ENCODE measurements around the gene RAB23.

The RAB23 gene

DNA sequence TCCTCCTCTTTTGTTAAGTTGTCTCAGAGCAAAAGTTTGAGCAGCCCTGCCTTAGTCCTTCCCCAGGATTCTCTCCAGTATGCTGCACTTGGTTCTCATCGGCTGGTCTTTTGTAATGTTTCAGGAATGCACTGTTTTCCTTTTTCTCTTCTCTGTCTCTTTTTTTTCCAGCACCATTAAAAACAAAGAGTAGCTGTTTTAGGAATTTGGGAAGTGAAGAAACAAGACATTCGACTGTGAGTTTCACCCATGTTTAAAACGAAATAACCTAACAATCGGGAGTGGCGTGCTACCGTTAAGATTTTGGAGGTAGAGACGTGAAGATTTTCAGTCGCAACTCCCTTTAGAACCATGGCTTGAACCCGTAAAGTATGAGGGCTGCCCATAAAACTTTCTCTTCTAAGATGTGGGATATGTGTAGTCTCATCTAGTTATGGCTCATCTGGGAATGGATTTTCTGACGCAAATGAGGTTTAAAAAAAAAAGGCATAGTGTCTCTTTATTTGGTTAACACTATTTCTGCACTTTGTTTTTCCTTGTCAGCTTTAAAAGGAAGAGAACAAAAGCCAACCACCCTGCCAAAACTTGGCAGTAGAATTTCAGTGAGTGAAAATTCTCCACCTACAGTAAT, 35.9 kb upstream of the RAB23 start:
- Histone ChIP-seq H3K27me3 (replicated peaks; ENCODE audit: control insufficient read depth, insufficient read depth, low read length, poor library complexity, severe bottlenecking) (no peaks in the 10 kb centered on the region), H3K9me3 (ENCODE audit: control insufficient read depth, low read length) (no peaks in the 10 kb centered on the region), H3K4me3 (ENCODE audit: insufficient read depth, low read depth, low read length, poor library complexity, severe bottlenecking) (no peak overlapping the region), H3K36me3 (ENCODE audit: control insufficient read depth, insufficient read depth, low read length) (no peaks in the 10 kb centered on the region), H3K4me1 (ENCODE audit: control insufficient read depth, insufficient read depth, low read length, poor library complexity, severe bottlenecking) (no peaks in the 10 kb centered on the region), H3K27ac (ENCODE audit: insufficient read depth, low read length, poor library complexity, severe bottlenecking) (no peak overlapping the region)
- no peak for DNase-seq

GRCh38 chr6:57256541-57256940, 34.4 kb upstream of the RAB23 start:
- H3K36me3 ChIP-seq (ENCODE audit: control insufficient read depth, insufficient read depth, low read length): no peaks in the 10 kb centered on the region
- H3K27me3 ChIP-seq (replicated peaks; ENCODE audit: control insufficient read depth, insufficient read depth, low read length, poor library complexity, severe bottlenecking): no peaks in the 10 kb centered on the region
- H3K9me3 ChIP-seq (ENCODE audit: control insufficient read depth, low read length): no peaks in the 10 kb centered on the region
- no peaks in the 10 kb centered on the region for H3K4me1 ChIP-seq (ENCODE audit: control insufficient read depth, insufficient read depth, low read length, poor library complexity, severe bottlenecking)
- no peak for DNase-seq
- no peak overlapping the region for H3K4me3 ChIP-seq (ENCODE audit: insufficient read depth, low read depth, low read length, poor library complexity, severe bottlenecking)
- H3K27ac ChIP-seq (ENCODE audit: insufficient read depth, low read length, poor library complexity, severe bottlenecking): no peak overlapping the region

- Histone ChIP-seq H3K27ac (ENCODE audit: insufficient read depth, low read length, poor library complexity, severe bottlenecking) (no peak overlapping the region), H3K4me1 (ENCODE audit: control insufficient read depth, insufficient read depth, low read length, poor library complexity, severe bottlenecking) (no peaks in the 10 kb centered on the region), H3K36me3 (ENCODE audit: control insufficient read depth, insufficient read depth, low read length) (no peaks in the 10 kb centered on the region), H3K27me3 (replicated peaks; ENCODE audit: control insufficient read depth, insufficient read depth, low read length, poor library complexity, severe bottlenecking) (no peaks in the 10 kb centered on the region), H3K4me3 (ENCODE audit: insufficient read depth, low read depth, low read length, poor library complexity, severe bottlenecking) (no peak overlapping the region), H3K9me3 (ENCODE audit: control insufficient read depth, low read length) (no peaks in the 10 kb centered on the region)
- DNase-seq: no peak
Observed at GRCh38 chr6:57255451-57256169, 33.5 kb upstream of the RAB23 start.

DNA sequence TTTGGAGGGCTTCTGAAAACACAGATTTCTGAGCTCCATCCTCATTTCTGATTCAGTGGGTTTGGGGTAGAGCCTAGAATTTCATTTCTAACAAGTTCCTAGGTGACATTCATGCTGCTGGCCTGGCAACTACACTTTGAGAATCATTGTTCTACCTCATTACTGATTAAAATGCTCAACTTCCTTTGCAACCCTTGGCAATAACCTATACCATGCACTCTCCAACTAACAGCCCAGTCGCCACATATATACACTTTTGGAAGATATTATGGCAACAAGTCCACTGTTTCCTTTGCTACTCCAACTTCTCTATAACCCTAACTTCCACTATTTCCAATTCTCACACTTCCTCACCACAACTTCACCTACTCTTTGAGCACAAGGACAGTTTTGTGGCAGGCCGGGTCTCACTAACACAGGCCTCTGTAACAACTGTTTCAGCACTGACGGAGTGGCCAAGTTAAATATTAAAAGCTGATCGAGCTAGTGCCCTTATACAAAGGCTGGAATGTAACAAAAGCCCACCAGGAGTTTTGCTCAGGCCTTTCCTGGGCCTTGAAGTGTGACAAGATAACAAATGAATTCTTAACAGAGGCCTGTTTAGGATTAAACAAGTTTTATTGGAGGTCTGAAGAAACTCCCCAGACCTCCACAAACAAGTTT, 32.1 kb upstream of the RAB23 start:
- H3K9me3 ChIP-seq (ENCODE audit: control insufficient read depth, low read length): no peaks in the 10 kb centered on the region
- DNase-seq: no peak
- no peaks in the 10 kb centered on the region for H3K27me3 ChIP-seq (replicated peaks; ENCODE audit: control insufficient read depth, insufficient read depth, low read length, poor library complexity, severe bottlenecking)
- H3K27ac ChIP-seq (ENCODE audit: insufficient read depth, low read length, poor library complexity, severe bottlenecking): no peak overlapping the region
- H3K36me3 ChIP-seq (ENCODE audit: control insufficient read depth, insufficient read depth, low read length): no peaks in the 10 kb centered on the region
- H3K4me3 ChIP-seq (ENCODE audit: insufficient read depth, low read depth, low read length, poor library complexity, severe bottlenecking): no peak overlapping the region
- no peaks in the 10 kb centered on the region for H3K4me1 ChIP-seq (ENCODE audit: control insufficient read depth, insufficient read depth, low read length, poor library complexity, severe bottlenecking)

GRCh38 chr6:57252975-57253374, 30.9 kb upstream of the RAB23 start:
- no peaks in the 10 kb centered on the region for H3K4me1 ChIP-seq (ENCODE audit: control insufficient read depth, insufficient read depth, low read length, poor library complexity, severe bottlenecking)
- no peaks in the 10 kb centered on the region for H3K27me3 ChIP-seq (replicated peaks; ENCODE audit: control insufficient read depth, insufficient read depth, low read length, poor library complexity, severe bottlenecking)
- H3K27ac ChIP-seq (ENCODE audit: insufficient read depth, low read length, poor library complexity, severe bottlenecking): no peak overlapping the region
- no peaks in the 10 kb centered on the region for H3K36me3 ChIP-seq (ENCODE audit: control insufficient read depth, insufficient read depth, low read length)
- H3K9me3 ChIP-seq (ENCODE audit: control insufficient read depth, low read length): no peaks in the 10 kb centered on the region
- DNase-seq: no peak
- H3K4me3 ChIP-seq (ENCODE audit: insufficient read depth, low read depth, low read length, poor library complexity, severe bottlenecking): no peak overlapping the region

DNA sequence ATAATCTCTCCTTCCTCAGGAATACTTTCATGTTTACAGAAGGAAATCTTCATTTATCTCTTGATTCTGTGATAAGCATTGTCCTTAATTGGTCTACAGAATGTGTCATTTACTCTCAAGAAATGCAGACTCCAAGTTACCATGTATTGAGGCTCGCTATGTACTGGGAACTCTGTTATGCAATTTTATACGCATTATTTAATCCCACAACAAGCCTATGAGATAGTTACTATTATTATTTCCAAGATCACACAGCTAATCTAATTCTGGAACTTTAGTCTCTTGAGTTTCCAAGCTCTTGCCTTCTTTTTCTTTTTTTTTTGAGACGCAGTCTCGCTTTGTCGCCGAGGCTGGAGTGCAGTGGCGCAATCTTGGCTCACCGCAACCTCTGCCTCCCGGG, 30.0 kb upstream of the RAB23 start:
- Histone ChIP-seq H3K9me3 (ENCODE audit: control insufficient read depth, low read length) (no peaks in the 10 kb centered on the region), H3K27me3 (replicated peaks; ENCODE audit: control insufficient read depth, insufficient read depth, low read length, poor library complexity, severe bottlenecking) (no peaks in the 10 kb centered on the region), H3K27ac (ENCODE audit: insufficient read depth, low read length, poor library complexity, severe bottlenecking) (no peak overlapping the region), H3K4me3 (ENCODE audit: insufficient read depth, low read depth, low read length, poor library complexity, severe bottlenecking) (no peak overlapping the region), H3K36me3 (ENCODE audit: control insufficient read depth, insufficient read depth, low read length) (no peaks in the 10 kb centered on the region), H3K4me1 (ENCODE audit: control insufficient read depth, insufficient read depth, low read length, poor library complexity, severe bottlenecking) (no peaks in the 10 kb centered on the region)
- DNase-seq: no peak

DNA sequence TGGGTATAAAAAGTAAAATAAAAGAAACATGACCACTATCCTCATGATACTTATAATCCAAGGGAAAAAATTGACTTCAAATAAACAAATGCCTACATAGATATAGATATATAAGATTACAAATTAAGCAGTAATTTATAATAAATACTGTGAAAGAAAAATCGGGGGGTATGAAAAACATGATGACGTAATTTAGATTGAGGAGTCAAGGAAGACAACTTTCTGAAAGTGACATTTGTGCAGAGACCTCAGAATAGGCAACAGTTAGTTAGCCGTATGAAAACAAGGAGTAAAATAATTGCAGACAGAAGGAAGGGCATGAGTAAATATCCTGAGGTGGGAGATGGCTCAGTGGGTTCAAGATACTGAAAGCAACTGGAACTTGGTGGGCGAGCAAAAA, 28.2 kb upstream of the RAB23 start:
- Histone ChIP-seq H3K27ac (ENCODE audit: insufficient read depth, low read length, poor library complexity, severe bottlenecking) (no peak overlapping the region), H3K36me3 (ENCODE audit: control insufficient read depth, insufficient read depth, low read length) (no peaks in the 10 kb centered on the region), H3K4me3 (ENCODE audit: insufficient read depth, low read depth, low read length, poor library complexity, severe bottlenecking) (no peak overlapping the region), H3K4me1 (ENCODE audit: control insufficient read depth, insufficient read depth, low read length, poor library complexity, severe bottlenecking) (no peaks in the 10 kb centered on the region), H3K9me3 (ENCODE audit: control insufficient read depth, low read length) (no peaks in the 10 kb centered on the region), H3K27me3 (replicated peaks; ENCODE audit: control insufficient read depth, insufficient read depth, low read length, poor library complexity, severe bottlenecking) (no peaks in the 10 kb centered on the region)
- DNase-seq: no peak

DNA sequence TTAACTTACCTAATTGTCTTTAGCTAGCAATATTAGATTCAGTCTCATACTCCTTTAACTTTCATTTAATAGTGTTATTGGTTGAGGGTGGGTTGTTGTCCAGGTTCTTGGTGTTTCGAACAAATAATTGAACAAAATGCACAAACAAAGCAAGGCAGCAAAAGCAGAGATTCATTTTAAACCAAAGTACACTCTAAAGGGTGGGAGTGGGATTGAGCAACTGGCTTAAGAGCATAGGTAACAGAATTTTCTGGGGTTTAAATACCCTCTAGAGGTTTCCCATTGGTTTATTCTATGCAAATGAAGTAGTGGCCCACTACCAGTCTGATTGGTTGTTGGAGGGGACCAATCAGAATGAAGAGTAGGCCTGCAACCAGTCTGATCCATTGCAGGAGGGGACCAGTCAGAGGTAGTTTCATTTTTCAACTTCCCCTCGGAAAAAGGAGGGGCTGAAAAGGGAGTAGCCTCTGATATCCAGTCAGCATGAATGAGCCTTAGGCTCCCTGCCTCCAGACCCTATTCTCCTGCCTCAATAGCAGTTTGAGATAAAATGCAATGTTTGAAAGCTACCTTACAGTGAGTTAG, 26.3 kb upstream of the RAB23 start:
- H3K4me3 ChIP-seq (ENCODE audit: insufficient read depth, low read depth, low read length, poor library complexity, severe bottlenecking): no peak overlapping the region
- no peak overlapping the region for H3K27ac ChIP-seq (ENCODE audit: insufficient read depth, low read length, poor library complexity, severe bottlenecking)
- H3K27me3 ChIP-seq (replicated peaks; ENCODE audit: control insufficient read depth, insufficient read depth, low read length, poor library complexity, severe bottlenecking): no peaks in the 10 kb centered on the region
- no peak for DNase-seq
- no peaks in the 10 kb centered on the region for H3K36me3 ChIP-seq (ENCODE audit: control insufficient read depth, insufficient read depth, low read length)
- no peaks in the 10 kb centered on the region for H3K4me1 ChIP-seq (ENCODE audit: control insufficient read depth, insufficient read depth, low read length, poor library complexity, severe bottlenecking)
- no peaks in the 10 kb centered on the region for H3K9me3 ChIP-seq (ENCODE audit: control insufficient read depth, low read length)

GRCh38 chr6:57247603-57248002, 25.5 kb upstream of the RAB23 start:
- no peaks in the 10 kb centered on the region for H3K9me3 ChIP-seq (ENCODE audit: control insufficient read depth, low read length)
- H3K36me3 ChIP-seq (ENCODE audit: control insufficient read depth, insufficient read depth, low read length): no peaks in the 10 kb centered on the region
- H3K4me1 ChIP-seq (ENCODE audit: control insufficient read depth, insufficient read depth, low read length, poor library complexity, severe bottlenecking): no peaks in the 10 kb centered on the region
- DNase-seq: no peak
- no peaks in the 10 kb centered on the region for H3K27me3 ChIP-seq (replicated peaks; ENCODE audit: control insufficient read depth, insufficient read depth, low read length, poor library complexity, severe bottlenecking)
- no peak overlapping the region for H3K27ac ChIP-seq (ENCODE audit: insufficient read depth, low read length, poor library complexity, severe bottlenecking)
- H3K4me3 ChIP-seq (ENCODE audit: insufficient read depth, low read depth, low read length, poor library complexity, severe bottlenecking): no peak overlapping the region

- no peak overlapping the region for H3K4me3 ChIP-seq (ENCODE audit: insufficient read depth, low read depth, low read length, poor library complexity, severe bottlenecking)
- no peak for DNase-seq
- H3K27me3 ChIP-seq (replicated peaks; ENCODE audit: control insufficient read depth, insufficient read depth, low read length, poor library complexity, severe bottlenecking): no peaks in the 10 kb centered on the region
- no peak overlapping the region for H3K27ac ChIP-seq (ENCODE audit: insufficient read depth, low read length, poor library complexity, severe bottlenecking)
- H3K9me3 ChIP-seq (ENCODE audit: control insufficient read depth, low read length): no peaks in the 10 kb centered on the region
- H3K4me1 ChIP-seq (ENCODE audit: control insufficient read depth, insufficient read depth, low read length, poor library complexity, severe bottlenecking): no peaks in the 10 kb centered on the region
- H3K36me3 ChIP-seq (ENCODE audit: control insufficient read depth, insufficient read depth, low read length): no peaks in the 10 kb centered on the region
Observed at GRCh38 chr6:57246307-57246706, 24.2 kb upstream of the RAB23 start.

Measured in effector memory CD4-positive, alpha-beta T cell (primary cell).